NAMALWA (cell line): Measurements from ENCODE around the gene LRRC10B.

Source experiments
- DNase-seq: peaks from one replicate; pipeline ENCODE4 v3.0.0-alpha.2; 2015; ENCODE audit warnings: low spot score

Gene LRRC10B

GRCh38 chr11:61486779-61487178, 21.8 kb upstream of the LRRC10B start:
- no peak for DNase-seq

- no peak for DNase-seq
Measured at GRCh38 chr11:61487342-61488025, 21.1 kb upstream of the LRRC10B start.

DNA sequence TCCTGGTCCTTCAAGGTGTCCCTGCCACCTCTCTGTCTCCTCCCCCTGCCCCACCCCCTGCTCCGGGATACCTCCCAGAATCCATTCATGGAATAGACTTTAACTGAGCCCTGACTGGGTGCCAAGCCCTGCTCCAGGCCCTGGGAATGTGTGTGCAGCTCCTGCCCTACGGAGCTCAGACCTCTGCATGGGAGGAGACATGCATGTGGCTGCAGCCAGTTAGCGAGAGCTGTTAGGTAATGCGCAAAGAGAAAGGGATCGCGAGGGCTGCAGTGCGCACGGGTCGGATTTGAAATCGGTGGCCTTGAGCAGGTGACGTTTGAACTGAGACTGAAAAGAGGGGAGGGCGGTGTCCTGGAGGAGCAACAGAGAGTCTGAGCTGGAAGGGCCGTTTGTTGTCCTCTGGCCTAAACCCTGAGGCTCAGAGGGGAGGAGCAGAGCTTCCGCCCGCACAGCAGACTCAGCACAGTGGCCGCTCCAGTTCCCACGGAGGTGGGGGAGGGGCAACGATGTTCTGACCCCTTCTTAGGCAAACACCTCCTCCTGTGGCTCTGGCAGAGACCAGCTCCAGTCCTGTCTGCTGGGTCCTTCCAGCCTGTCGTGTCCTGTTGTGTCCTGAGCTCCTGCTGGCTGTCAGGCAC, 19.8 kb upstream of the LRRC10B start:
- no peak for DNase-seq

DNA sequence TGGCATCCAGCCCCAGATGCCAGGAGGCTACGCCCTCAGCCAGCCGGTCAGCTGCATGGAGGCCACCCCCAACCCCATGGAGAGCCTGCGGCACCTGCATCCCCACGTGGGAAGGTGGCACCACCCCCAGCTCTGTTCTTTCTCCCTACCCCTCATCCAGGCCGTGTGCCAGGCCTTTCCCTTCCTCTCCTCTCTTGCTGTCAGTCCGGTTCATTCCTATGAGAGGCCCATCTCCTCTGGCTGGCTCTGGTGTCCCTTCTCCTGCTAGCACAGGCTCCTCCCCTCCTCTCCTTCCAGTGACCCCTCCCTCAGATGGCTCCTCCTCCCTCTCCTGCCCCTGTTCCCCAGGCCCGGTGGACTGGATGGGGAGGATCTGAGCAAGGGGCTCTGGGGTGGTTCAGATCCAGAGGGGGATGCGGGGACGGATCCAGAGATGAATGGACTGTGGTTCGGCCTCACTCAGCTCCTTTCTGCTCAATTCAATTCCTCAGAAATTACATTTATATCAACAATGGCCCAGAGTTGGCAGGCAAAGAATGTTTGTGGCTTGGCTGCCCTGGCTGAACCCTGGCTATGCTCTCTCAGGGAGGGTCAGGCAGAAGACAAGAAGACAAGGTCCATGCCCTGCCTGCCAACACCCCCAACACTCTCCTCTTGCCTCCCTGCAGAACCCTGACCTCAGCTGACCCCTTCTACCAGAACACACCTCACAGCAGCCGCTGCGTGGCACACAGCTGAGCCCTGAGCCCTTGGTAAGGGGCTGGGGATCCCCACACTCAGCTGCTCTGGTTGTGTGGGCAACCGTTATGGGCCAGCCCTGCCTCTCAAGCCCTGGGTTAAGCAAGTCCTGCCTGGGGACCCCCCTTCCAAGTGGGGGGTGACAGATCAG, 18.5 kb upstream of the LRRC10B start:
- no peak for DNase-seq

- DNase-seq = no peak
Measured at GRCh38 chr11:61491736-61492395, 16.7 kb upstream of the LRRC10B start.

- DNase-seq = no peak
Measured at GRCh38 chr11:61494381-61494961, 14.1 kb upstream of the LRRC10B start.

GRCh38 chr11:61495801-61496601, 12.5 kb upstream of the LRRC10B start:
- DNase-seq = no peak

DNA sequence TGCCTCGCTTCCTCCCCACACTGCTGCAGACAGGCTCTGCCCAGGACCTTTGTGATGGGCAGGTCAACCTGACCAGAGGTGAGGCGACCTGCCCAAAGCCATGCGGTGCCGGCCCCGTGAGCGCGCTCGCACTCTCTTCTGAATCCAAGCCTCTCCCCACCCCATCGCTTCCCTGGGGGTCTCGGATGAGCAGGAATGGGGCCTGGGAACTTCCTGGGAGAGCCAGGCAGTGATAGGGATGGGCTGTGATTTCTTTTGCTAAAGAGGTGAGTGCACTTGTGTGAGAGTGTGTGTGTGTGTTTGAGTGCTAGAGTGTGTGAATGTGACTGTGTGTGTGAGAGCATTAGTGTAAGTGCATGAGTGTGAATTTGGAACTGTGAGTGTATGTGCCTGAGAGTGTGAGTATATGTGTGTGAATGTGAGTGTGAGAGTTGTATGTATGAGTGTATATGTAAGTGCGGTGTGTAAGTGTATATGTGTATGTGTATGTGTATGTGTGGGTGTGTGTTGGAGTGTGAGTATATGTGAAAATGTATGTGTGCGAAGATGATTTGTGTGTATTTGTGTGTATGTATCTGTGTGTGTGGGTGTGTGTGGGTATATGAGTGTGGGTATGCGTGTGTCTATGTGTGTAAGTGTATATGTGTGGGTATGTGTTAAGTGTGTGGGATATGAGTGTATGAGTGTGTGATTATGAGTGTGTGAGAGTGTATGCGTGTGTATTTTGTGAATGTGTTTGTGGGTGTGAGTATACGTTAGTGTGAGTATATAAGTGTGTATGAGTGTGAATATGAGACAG, 11.7 kb upstream of the LRRC10B start:
- DNase-seq = no peak

DNA sequence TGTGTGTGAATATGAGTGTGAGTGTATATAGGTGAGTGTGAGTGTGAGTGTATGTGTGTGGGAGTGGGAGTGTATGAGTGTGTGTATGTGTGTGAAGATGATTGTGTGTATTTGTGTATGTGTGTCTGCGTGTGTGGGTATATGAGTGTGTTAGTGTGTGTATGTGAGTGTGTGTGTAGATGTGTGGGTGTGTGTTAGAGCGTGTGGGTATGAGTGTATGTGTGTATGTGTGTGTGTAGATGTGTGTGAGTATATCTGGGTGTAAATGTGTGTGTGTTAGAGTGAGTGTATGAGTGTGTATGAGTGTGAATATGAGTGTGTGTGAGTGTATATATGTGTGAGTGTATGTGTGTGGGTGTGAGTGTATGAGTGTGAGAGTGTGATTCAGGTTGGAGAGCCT, 11.1 kb upstream of the LRRC10B start:
- no peak for DNase-seq

DNA sequence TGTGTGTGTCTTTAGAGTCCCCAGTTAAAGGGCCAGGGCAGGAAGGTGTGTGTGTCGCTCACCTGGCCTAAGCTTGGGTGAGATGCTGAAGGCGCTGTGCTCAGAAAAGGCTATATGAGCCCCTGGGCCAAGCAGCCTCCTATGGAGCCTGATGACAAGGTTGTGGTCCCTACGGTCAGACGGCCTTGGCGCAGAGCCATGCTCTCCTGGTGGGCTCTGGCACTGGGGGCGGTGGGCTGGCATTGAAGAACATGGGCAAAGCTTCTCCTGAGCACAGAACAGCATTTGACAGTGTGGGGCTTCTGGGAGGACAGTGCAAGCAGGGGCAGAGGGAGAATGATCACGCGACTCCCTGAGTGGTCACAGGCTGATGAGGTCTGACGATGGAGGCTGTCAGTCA, 10.7 kb upstream of the LRRC10B start:
- DNase-seq = no peak

GRCh38 chr11:61498767-61499341, 9.7 kb upstream of the LRRC10B start:
- no peak for DNase-seq

- DNase-seq = no peak
Measured at GRCh38 chr11:61499816-61500491, 8.6 kb upstream of the LRRC10B start.

DNA sequence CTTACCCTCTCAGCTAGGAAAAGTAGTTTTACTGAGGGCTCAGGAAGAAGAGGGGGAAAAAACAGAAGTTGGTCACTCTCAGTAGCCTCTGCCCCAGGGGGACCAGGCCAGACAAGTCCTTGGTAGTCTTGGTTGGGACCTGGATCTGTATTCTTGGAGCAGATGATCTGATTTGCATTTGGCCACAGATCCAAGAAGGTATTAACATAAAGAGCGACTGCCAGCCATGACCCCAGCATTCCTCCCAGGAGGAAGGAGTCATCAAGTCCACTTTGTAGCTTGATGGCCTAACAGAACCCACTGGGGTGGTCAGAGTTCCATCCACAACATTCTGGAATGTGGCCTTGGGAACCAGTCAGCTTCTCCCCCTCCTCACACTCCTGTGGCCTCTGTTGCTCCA, 6.0 kb upstream of the LRRC10B start:
- no peak for DNase-seq

DNA sequence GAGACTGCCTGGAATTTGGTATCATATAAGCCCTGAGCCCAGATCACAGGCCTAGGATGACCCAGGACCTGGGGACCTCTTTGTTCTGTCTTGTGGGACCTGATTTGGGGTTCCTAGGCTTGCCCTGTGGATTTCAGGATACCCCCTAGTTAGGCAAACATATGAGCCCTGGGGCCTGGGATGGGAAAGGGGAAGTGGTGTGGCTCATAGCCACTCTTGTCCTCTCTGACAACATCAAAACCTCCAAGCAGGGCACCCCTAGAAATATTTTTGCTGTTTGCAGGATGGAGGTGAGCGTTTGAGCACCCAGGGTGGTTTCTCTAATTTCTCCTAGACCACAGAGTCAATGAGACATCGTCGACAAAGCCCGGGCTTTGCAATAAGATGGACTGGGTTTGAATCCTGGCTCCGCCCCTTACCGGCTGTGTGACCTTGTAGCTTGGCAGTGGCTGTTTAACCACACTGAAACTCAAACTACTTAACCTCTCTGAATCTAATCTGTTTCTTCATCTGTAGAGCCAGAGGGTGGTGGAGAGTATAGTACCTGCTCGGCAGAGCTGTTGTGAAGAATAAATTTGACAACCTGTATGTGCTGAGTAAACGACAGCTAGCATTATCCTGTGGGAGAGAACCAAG, 5.3 kb upstream of the LRRC10B start:
- DNase-seq = no peak

- no peak for DNase-seq
Measured at GRCh38 chr11:61505106-61505505, 3.4 kb upstream of the LRRC10B start.

DNA sequence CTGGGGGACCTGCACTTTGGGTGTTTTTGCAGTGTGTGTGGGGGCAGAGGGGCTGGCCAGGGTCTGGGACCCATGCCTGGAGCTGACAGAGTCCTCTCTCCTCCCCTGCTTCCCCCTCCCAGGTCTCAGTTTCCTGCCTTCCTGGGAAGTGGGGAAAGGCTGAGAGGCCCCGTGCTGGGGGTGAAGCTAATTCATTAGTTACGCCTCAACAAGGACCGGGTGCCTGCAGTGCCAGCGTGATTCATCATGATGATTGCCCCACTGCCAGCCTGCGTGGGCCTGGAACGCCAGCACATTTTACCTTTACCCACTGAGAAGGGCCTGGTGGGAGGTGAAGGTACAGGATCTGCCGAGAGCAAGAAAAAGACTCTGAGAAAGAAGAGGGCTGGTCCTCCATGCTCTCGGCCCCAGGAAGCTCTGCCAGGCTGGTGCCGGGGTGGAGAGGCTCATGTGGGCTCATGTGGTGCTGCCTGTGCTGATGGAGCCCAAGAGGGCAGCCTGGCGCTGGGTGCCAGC, 2.9 kb upstream of the LRRC10B start:
- DNase-seq = no peak

- DNase-seq = no peak
Measured at GRCh38 chr11:61507012-61507768, 1.4 kb upstream of the LRRC10B start.
